T1000 (cell line): Measurements from ENCODE around the gene ELP4.
"Not testable (repeated sequence)": the region's sequence is repeated elsewhere in the genome, so short reads cannot be mapped to it uniquely, and the experiment has no call there.

Experiments used
- DNase-seq: peaks from one replicate; lab custom pipeline; 2025; ENCODE audit warnings: mixed read lengths; lab: John Stamatoyannopoulos, UW

Gene ELP4

GRCh38 chr11:31711137-31711536 lies 201.6 kb downstream of the ELP4 start:
- DNase-seq = no peak

- DNase-seq = no peak
Measured at GRCh38 chr11:31712851-31713250, 203.3 kb downstream of the ELP4 start.

- no peak for DNase-seq
Measured at GRCh38 chr11:31714840-31715239, 205.3 kb downstream of the ELP4 start.

- DNase-seq = no peak
Measured at GRCh38 chr11:31720225-31720624, 210.7 kb downstream of the ELP4 start.

GRCh38 chr11:31720671-31721365 lies 211.3 kb downstream of the ELP4 start:
- DNase-seq = no peak

GRCh38 chr11:31722754-31723153 lies 213.2 kb downstream of the ELP4 start:
- no peak for DNase-seq

GRCh38 chr11:31725176-31725575 lies 215.6 kb downstream of the ELP4 start:
- DNase-seq = no peak

- DNase-seq = no peak
Measured at GRCh38 chr11:31728432-31728831, 218.9 kb downstream of the ELP4 start.

GRCh38 chr11:31740131-31740530 lies 230.6 kb downstream of the ELP4 start:
- no peak for DNase-seq

- not testable (repeated sequence) for DNase-seq
Measured at GRCh38 chr11:31740731-31741368, 231.3 kb downstream of the ELP4 start.

GRCh38 chr11:31747581-31747980 lies 238.0 kb downstream of the ELP4 start:
- DNase-seq = no peak

- DNase-seq = no peak
Measured at GRCh38 chr11:31757260-31757835, 247.8 kb downstream of the ELP4 start.

- DNase-seq = no peak
Measured at GRCh38 chr11:31761636-31762035, 252.1 kb downstream of the ELP4 start.

GRCh38 chr11:31763296-31763695 lies 253.7 kb downstream of the ELP4 start:
- no peak for DNase-seq

GRCh38 chr11:31764261-31764660 lies 254.7 kb downstream of the ELP4 start:
- DNase-seq = no peak

- no peak for DNase-seq
Measured at GRCh38 chr11:31764766-31765165, 255.2 kb downstream of the ELP4 start.

GRCh38 chr11:31767066-31767465 lies 257.5 kb downstream of the ELP4 start:
- no peak for DNase-seq

GRCh38 chr11:31767685-31768084 lies 258.1 kb downstream of the ELP4 start:
- DNase-seq = no peak

- DNase-seq = no peak
Measured at GRCh38 chr11:31768749-31769640, 259.4 kb downstream of the ELP4 start.

GRCh38 chr11:31770011-31770700 lies 260.6 kb downstream of the ELP4 start:
- no peak for DNase-seq

GRCh38 chr11:31772412-31772811 lies 262.8 kb downstream of the ELP4 start:
- no peak for DNase-seq

- no peak for DNase-seq
Measured at GRCh38 chr11:31779374-31779791, 269.8 kb downstream of the ELP4 start.
